COLO829 (cell line): ENCODE measurements around the gene PDHX.
"Not testable (repeated sequence)": the region's sequence is repeated elsewhere in the genome, so short reads cannot be mapped to it uniquely, and the experiment has no call there.

ENCODE experiments used
- DNase-seq: peaks from one replicate; pipeline ENCODE4 v3.0.0; 2012; ENCODE audit warnings: low spot score

PDHX gene

DNA sequence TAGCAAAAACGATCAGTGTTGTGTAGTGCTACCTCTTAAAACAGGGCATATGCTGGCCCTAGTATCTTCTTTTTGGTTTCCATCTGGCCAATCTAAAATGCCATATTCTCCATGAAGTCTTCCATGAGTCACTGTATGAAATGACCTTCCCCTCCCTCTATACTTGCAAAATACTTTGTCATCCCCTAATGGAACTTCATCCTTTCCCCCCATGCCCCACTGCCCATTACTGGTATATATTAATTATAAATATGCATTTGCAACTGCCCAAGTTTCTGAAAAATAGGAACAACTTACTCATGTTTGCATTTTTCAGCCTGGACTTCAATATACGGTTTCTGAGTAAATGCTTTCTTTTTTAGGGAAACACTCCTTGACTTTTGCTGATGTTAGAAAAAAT lies 4.7 kb upstream of the PDHX start:
- no peak for DNase-seq

DNA sequence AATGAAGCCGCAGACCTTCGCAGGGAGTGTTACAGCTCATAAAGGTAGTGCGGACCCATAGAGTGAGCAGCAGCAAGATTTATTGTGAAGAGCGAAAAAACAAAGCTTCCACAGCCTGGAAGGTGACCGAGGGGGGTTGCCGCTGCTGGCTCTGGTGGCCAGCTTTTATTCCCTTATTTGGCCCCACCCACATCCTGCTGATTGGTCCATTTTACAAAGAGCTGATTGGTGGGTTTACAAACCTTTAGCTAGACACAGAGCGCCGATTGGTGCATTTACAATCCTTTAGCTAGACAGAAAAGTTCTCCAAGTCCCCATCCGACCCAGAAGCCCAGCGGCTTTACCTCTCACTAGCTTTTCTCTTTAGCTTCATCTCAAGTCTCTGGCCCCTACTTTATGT lies 2.9 kb upstream of the PDHX start:
- DNase-seq = not testable (repeated sequence)

DNA sequence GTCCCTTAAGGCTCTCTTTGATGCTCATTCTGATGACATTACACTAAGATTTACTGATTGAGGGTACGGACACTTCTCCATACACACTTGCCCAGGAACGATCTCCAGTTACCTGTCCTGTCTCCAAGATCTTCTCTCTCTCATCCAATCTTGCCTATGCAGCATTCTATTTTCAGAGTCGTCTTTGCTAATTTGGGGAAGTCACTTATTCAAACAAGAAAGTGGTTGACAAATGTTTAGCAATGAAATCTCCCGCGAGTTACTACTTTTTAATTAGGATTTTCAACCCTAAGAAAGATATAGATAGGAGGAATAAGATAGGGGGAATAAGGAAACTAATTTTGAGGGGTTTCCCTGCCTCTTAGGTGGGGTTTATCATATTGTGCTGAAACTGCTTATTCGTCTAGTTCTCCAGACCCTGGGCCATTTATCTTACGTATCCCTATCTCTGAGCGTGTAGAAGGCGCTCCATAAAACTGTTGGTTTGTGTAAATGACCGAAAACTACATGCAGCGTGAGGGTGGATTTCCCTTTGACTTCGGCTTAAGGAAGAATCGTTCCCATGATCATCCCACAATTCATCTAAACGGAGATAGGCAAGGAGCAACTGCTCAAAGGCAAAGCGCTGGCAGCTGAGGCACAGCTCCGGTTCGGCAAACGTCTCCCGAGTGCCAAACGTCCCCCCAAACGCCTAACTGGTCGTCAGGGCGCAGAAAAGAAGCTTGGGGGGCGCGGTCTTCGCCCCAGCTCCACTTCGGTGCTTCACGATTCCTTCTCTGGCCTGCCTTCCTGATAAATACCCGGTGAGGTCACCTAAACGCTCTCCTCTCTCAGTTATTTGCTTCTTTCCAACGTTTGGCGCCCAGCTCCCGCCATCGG lies 1.0 kb upstream of the PDHX start:
- no peak for DNase-seq

DNA sequence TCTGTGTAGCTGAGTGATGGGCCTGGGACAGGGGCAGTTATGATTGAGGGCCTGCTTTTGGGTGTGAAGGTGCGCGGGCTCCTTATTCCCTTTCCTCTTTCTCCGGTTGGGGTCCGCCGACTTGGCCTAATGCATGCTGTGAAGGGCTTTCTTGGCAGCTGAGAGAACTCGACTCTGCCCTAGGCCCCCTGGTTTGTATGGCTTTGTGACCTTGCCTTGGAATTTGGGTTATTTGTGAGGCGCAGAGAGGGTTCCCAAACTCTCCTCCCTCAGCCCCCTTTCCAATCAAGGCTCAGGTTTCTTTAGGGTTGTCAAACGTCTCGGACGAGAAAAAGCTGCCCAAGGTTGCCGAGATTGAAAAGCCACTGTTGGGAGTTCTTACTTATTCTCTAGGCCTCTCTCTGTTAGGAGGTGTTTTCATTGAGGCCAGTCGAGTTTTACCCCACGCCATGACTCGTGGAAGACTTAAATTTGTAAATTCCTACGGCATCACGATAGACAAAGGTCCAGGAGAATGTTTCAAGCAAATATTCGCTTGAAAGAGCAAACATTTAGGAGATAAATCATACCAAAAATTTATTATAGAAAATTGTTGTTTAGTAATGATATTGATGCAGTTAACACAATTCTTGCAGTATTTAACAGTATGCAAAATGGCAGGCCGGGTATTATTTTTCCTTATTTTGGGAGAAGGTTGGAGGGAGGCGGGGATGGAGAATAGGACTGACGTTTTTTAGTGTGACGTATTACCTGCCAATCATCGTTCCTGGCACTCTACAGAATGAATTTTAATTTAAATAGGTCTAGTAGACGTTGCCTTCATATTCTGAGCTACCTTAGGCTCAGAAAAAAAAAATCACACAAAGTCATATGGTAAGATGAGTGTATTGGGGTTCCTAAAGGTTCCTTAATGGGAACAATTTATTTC lies 689 bp downstream of the PDHX start:
- DNase-seq = peak; percentile 49

DNA sequence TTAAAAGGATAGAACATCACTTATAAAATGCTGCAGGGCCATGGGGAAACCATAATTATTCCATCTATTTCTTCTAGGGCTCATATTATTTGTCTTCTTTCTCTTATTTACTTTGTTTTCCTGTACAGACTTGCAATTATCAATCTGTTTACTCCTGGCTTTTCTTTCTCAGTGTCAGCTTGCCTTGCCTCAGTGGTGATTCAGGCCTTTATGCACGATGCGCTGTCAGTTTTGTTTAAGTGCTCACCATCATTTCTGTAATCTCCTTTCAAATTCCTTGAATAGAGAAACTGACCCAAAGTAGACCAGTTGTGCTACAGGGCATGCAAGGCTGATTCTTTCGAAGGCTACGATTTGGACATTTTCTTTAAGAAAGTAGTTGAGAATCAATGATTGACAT lies 4.7 kb downstream of the PDHX start:
- no peak for DNase-seq

DNA sequence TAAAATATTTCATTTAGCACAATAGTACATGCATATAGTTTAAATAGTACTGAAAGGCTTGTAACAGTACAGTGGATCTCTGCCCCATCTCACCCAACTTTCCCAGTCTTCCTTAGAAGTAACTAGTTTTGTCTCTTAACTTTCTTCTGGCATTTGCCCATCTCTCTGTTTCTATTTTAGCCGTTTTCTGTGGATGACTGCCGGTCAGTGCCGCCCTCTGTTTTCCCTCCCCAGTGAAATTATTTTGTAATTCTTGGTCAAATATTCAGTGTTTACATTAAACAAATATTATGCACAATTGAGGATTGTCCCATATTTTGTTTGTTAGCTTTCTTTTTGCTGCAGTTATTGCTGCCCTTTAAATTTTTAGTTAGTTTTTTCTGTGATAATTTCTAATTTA lies 8.3 kb downstream of the PDHX start:
- no peak for DNase-seq

DNA sequence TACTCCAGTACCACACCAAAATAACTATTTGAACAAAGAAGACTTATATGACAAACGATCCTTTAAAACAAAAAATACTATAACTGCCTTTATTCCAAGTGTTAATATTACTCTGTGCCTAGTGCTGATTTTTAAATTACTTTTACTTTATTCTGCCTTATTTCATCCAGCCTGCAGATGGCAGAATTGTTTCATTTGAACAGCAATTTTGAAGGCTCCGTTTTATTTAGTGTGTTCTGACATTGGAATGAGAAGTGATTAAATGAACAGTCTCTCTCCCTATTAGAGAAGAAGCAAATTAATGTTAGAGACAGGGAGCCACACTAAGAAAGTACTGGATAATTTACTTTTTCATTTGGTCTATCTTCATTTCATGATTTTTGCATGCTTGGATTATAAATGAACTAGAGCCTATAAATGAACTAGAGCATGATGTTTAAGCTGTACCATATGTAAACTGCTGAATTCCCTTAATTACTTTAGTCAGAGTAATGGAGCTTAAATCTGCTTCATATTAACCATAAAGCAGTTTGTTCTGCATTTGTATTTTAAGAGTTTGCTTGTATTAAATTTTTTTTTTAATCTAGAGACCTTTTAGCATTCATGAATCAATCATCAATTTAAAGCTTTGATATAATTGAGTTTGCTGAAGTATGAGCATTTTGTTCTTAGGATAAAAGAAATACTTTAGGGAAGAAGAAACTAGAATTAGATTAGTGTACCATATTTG lies 9.8 kb downstream of the PDHX start:
- no peak for DNase-seq

DNA sequence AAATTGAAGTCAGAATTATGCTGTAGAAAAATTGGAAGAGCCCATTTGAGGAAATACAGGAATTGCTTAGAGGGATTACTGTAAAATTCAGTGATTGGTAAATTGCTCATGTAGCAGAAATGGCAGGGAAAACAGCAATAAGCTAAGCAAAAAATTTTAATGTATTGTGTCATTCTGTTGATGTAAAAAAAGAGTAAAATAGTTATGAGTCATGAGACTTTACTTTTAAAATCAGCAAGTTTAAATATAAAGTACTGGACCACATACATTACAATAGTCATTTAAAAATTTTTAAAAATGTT lies 10.4 kb downstream of the PDHX start:
- DNase-seq = no peak

DNA sequence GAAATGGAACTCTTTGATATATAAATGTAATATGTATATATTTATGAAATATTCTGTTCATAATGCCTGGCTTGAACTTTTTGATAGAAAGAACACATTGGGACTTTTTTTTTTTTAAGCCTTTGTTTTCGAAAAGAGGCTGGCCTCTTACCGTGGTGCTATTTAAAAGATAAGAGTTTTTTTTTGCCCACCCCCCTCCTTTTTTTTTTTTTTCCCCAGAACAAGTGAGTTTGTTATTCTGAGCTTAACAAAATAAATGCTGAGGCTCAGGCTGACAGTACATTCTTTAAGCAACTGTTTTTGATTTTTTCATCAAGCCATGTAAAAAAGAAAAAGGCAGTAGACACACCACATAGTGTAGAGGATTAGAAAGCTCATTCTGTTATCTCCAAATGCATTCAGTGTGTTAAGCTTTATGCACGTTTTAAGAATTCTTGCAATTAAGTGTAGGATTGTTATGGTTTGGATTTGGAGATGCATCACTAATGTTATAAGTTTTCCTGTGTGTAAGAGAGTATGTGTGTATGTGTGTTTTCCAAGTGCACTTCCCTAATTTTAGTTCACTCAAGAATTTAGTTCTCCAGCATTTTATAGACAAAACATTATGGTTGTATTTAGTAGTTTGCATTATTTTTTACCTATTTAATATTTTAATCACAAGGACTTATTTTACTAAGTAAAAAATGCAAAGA lies 12.0 kb downstream of the PDHX start:
- DNase-seq = no peak

DNA sequence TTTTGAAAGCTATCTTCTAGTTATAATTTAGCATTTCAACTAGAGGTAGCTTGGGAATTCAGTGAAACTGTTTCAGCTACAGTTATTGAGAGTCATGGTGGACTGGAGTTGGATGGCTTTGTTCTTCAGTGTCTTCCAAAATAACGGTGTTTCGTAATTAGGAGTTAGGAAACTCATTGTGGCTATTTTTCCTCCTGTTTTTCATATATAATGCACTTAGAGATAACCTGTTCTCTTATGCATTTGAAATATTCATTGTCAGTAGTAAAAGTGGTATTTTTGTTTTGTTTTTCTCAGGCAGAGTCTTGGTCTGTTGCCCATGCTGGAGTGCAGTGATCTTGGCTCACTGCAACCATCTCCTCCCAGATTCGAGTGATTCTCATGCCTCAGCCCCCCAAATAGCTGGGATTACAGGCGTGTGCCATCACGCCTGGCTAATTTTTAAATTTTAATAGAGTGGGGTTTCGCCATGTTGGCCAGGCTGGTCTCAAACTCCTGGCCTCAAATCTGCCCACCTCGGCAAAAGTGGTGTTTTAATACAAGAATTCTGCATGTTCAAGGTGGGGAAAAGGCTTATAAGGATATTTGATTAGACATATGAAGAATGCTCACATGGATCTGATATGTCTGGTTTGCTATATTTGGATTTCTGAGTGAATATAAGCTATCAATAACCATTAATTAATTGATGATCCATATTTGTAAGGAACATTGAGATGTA lies 12.7 kb downstream of the PDHX start:
- no peak for DNase-seq

DNA sequence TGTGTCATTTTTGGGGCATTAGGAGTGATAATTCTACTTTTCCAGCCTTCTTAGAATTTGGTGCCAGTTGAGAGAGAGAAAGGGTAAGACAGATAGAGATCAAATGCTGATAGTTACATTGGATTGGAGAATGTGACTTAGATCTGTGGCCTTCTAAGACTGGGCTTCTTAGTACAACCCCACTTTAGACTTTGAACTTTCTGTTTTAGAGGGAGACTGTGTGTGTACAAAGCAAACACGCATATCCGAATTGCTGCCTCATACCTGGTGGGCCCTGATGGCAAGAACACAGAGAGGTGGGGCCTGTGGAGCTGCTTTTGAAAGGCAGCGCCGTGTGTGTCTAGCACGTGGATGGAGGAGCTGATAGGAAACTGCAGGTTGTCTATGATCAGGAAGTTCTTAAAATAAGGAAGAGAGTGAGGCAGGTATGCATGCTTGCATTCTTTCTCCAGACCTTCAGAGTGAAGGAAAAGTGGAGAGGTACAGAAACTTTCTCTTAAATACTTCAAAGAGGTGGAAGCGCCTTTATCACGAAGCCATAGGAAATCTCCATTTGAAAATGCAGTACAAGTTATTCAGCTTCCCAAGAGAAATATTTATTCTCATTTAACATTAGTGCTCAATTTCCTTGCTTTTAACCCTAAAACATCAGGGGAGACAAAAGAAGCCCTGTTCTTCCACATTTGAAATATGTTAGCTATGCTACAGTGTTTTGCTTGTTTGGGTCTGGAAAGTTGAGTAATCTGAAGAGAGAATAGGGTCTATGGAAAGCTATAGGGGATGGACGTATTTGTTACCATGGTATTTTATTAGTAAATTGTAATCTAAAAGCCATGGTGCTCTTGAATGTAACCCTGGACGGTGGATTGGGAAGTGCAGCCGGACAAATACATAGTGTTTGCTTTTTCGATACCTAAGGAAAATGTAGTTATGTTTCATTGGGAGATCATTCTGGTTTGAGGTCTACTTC lies 13.7 kb downstream of the PDHX start:
- peak; percentile 75 for DNase-seq

DNA sequence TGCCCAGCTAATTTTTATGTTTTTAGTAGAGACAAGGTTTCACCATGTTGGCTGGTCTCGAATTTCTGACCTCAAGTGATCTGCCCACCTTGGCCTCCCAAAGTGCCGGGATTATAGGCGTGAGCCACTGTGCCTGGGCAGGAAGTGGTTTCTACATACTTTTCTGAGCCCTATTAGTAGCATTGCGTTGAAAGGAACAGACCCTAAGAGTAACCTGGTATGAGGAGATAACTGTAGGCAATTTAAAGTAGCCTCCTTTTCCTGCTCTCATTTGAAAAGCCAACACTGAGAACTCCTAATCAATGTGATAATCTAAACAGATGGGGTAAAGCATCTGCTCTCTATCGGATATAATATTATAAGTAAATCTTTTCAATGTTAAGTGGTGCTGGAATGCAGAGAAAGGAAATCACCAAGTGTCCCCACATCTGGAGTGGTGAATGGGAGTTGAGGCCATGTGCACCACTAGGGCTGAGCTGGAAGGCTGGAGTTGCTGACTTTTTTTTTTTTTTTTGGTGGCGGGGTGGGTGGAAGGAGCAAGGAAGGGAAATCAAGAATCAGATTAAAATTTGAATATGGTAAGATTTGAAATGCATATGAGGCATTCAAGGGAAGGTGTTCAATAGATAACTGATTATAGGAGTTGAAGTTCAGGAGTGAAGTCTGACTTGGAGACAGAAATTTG lies 20.7 kb downstream of the PDHX start:
- DNase-seq = no peak

DNA sequence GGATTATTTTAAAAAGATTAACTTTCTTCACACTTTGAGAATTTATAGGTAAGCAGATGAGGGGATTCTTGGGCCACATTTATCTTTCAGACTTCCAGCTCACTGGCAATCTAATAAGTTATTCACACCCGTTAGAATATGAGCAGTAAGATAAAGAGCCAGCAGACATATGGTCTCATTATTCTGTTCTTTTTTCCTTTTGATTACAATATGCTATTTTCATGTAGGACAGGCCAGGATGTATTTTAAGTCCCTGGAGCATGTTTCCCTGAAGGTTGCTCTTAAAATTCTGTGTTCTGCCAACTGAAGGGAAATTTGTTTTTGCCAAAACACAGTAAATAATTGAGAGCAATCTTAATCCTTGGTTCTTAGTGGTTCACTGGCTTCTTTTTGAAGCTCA lies 22.2 kb downstream of the PDHX start:
- no peak for DNase-seq

DNA sequence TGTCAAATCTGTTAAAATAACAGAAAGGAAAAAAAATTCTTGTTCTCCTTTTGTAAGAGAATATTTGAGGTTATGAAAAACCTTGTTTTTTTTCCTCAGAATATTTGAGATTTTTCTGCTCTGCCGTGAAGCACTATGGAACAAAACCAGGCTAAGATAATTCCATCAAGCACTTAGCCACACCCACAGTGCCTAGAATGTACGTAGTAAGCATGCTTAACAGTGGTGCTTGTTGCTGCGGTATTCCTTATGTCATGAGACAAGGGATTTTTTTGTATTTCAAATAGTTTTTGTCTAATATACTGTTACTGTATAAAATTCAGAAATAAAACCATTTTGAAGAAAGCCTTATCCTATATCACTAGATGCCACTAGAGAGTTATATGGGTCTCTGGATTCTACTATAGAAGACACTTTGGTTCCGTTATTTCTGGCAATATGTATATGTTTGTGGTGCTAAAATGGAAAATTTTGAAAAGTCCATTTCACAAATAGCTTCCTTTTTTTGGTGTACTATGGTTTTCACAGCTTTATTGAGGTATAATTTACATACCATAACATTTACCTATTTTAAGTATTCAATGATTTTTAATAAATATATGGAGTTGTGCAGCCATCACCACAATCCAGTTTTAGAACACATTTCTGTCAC lies 23.7 kb downstream of the PDHX start:
- DNase-seq = no peak

DNA sequence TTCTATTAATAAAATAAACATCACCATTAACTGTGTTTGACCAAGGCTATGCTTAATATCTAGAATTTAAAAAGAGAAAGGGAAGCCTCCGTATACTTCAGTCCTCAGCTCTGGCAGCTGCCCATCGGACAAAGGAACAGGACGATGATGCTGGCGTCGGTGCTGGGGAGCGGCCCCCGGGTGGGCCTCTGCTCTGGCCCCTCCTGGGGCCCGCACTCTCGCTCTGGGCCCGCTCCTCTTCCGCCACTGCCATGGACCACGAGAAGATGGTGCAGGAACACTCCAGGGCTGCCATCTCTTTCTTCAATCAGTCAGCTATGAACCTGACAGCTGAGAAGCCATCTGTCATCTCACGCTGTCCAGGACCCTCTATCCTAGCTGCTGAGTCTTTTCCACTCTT lies 25.3 kb downstream of the PDHX start:
- no peak for DNase-seq

DNA sequence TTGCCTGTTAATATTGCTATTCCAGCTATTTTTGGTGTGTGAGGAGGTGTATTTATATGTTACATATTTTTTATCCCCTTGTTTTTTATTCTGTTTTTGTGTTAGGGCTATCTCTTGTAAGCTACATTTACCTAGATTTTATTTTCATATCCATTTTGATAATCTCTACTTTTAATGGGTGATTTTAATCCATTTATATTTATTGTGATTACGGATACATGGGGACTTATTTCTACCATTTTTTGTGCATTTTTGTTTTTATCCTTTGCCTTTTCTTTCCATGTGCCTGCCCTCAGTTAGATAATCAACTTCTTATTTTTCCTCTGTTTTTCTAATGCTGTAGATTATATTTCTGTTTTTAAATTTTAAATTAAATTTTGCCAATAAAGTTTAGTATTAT lies 28.3 kb downstream of the PDHX start:
- DNase-seq = no peak

DNA sequence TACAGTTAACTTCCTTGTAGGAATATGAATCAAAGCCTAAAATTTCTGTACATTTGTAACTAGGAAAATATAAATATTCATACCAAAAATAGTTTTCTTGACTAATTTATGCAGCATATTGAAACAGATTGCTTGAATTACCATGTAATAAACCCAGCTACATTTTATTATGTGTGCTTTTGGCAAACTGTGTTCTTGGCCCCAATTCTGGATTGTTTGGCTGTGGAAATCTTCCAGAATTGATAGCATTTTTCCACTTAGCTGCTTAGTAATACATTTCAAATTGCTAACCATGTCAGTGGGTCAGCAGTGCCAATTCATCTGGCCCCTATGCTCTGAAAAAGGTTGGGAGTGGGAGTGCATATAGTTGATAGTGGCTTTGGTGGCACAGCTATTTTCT lies 32.3 kb downstream of the PDHX start:
- DNase-seq = no peak

DNA sequence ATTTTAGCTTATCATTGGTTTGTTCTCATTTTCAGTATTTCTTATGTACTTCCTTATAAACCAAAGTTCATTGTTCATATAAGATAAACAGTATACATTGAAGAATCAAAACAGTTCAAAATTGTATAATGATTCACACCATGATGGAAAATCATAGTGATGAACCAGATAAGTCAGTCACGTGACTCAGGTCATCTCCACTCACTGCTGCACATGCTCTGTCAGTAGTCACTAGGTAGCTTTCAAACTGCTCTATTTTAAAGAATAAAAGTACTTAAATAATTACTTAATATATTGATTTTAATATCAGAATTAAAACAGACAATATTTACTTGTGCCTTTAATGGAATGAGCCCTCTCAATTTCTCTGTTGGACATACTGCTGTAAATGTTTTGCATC lies 37.5 kb downstream of the PDHX start:
- no peak for DNase-seq

DNA sequence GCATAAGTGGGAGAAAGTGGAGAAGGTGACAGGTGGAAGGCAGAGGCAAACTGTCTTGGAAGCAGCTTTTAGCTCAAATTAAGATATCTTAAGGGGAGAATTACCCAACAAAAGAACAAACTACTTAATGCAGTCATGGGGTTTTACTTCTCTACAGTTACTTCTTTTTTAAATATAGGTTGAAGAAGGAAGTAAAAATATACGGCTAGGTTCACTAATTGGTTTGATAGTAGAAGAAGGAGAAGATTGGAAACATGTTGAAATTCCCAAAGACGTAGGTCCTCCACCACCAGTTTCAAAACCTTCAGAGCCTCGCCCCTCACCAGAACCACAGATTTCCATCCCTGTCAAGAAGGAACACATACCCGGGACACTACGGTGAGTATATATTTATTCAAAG lies 40.8 kb downstream of the PDHX start:
- DNase-seq = no peak
